GM23248 (cell line): ENCODE data around the gene DNAJC21. TPM values are rescaled to one million over a fixed set of nuclear protein-coding genes. Genes with fewer than 3 reads are reported as not detected.

Source experiments
- DNase-seq: peaks from one replicate; pipeline ENCODE4 v3.0.0-alpha.2; 2015
- H2AFZ ChIP-seq: fragments of 200-600 bp; sonication (generic); 2 replicates; pipeline ENCODE4 v1.6.1; 2016; ENCODE audit warnings: antibody characterized with exemption
- H3F3A ChIP-seq: fragments of 200-600 bp; sonication (generic); 2 replicates; pipeline ENCODE4 v1.6.1; 2016; ENCODE audit warnings: mild to moderate bottlenecking, antibody characterized with exemption, mixed run types; ENCODE audit not compliant: insufficient read depth
- H3K27ac ChIP-seq: fragments of 200-600 bp; sonication (generic); 2 replicates; pipeline ENCODE4 v1.5.1; 2016; ENCODE audit warnings: mild to moderate bottlenecking
- H3K27me3 ChIP-seq: fragments of 200-600 bp; sonication (generic); replicated peaks from 2 replicates; pipeline ENCODE4 v1.6.1; 2016; ENCODE audit warnings: mild to moderate bottlenecking; ENCODE audit not compliant: insufficient read depth
- H3K36me3 ChIP-seq: fragments of 200-600 bp; sonication (generic); 2 replicates; pipeline ENCODE4 v1.6.1; 2016; ENCODE audit warnings: low read depth, mild to moderate bottlenecking
- H3K4me1 ChIP-seq: fragments of 200-600 bp; sonication (generic); 2 replicates; pipeline ENCODE4 v1.6.1; 2016; ENCODE audit warnings: mild to moderate bottlenecking; ENCODE audit not compliant: insufficient read depth
- H3K4me2 ChIP-seq: fragments of 200-600 bp; sonication (generic); one replicate; pipeline ENCODE4 v1.6.1; 2016; ENCODE audit warnings: mild to moderate bottlenecking; ENCODE audit not compliant: unreplicated experiment
- H3K4me3 ChIP-seq: fragments of 200-600 bp; sonication (generic); 2 replicates; pipeline ENCODE4 v1.5.1; 2016; ENCODE audit warnings: mild to moderate bottlenecking
- H3K79me2 ChIP-seq: fragments of 200-600 bp; sonication (generic); 2 replicates; pipeline ENCODE4 v1.6.1; 2016; ENCODE audit warnings: mild to moderate bottlenecking; ENCODE audit not compliant: insufficient read depth
- H3K9ac ChIP-seq: fragments of 200-600 bp; sonication (generic); 2 replicates; pipeline ENCODE4 v1.6.1; 2016; ENCODE audit warnings: mild to moderate bottlenecking
- H3K9me2 ChIP-seq: fragments of 200-600 bp; sonication (generic); 2 replicates; pipeline ENCODE4 v1.6.1; 2016; ENCODE audit warnings: mixed run types, mild to moderate bottlenecking, moderate library complexity; ENCODE audit not compliant: insufficient read depth
- H3K9me3 ChIP-seq: fragments of 200-600 bp; sonication (generic); one replicate; pipeline ENCODE4 v1.6.1; 2017; ENCODE audit warnings: low read depth
- H4K20me1 ChIP-seq: fragments of 200-600 bp; sonication (generic); 2 replicates; pipeline ENCODE4 v1.6.0; 2016; ENCODE audit not compliant: insufficient read depth
- EZH2 ChIP-seq: fragments of 200-600 bp; sonication (generic); IDR thresholded peaks from 2 replicates; pipeline ENCODE4 v1.6.1; 2018; ENCODE audit warnings: antibody characterized with exemption, mild to moderate bottlenecking; ENCODE audit not compliant: insufficient read depth, poor library complexity, severe bottlenecking
- EZH2phosphoT487 ChIP-seq: fragments of 200-600 bp; sonication (generic); IDR thresholded peaks from 2 replicates; pipeline ENCODE4 v1.6.1; 2018; ENCODE audit warnings: antibody characterized with exemption, moderate library complexity, mild to moderate bottlenecking, low read depth; ENCODE audit not compliant: insufficient read depth
- WGBS, 2 experiments: methylation state at CpG; one replicate each; pipeline ENCODE4 v1.1.6; 2015 to 2017; ENCODE audit warnings: low lambda C conversion rate in 2 of 2, low coverage in 1 of 2; ENCODE audit errors: missing lambda C conversion rate in 2 of 2; 5-methylcytosine and 5-hydroxymethylcytosine counted together
- in situ Hi-C: fragments of 300-500 bp; cut with MboI; formaldehyde crosslinking; loops from 2 replicates; pipeline ENCODE4 v1.15.0; 2020
- polyA plus RNA-seq: library from polyadenylated mRNA; unstranded; fragments of >200 nt; fragmentation: Nextera tagmentation; extraction: Ambion mirVana; gene quantifications from 2 replicates; pipeline ENCODE4 v1.2.1, GENCODE V29; 2016
- total RNA-seq: library from RNA; depleted of rRNA; stranded (reverse); fragments of >200 nt; shearing (Covaris generic); gene quantifications from 2 replicates; pipeline ENCODE4 v1.2.3, GENCODE V29; 2014

The DNAJC21 gene
- total and polyA plus RNA-seq, 2 experiments from 2014 or later = 15.5 to 30.4 TPM

GRCh38 chr5:34927785-34928184 is 1.6 kb upstream of the DNAJC21 start:
- no peaks in the 10 kb centered on the region for H3K27me3 ChIP-seq
- no peak overlapping the region for H2AFZ ChIP-seq
- no peak overlapping the region for H3K27ac ChIP-seq
- H4K20me1 ChIP-seq = no peaks in the 10 kb centered on the region
- peaks cover 34% of the 10 kb centered on the region for H3K36me3 ChIP-seq
- H3K4me3 ChIP-seq = no peak overlapping the region
- WGBS, 2 experiments = 73 to 90% methylated on average over 4 to 5 of the region's 5 CpGs
- in situ Hi-C loops = no loop called here
- peaks cover 36% of the 10 kb centered on the region for H3K4me1 ChIP-seq
- TF ChIP-seq EZH2 (no peak), EZH2phosphoT487 (no peak)
- H3K4me2 ChIP-seq = no peak overlapping the region
- peaks cover 56% of the 10 kb centered on the region for H3K79me2 ChIP-seq
- H3F3A ChIP-seq = peaks cover 64% of the 10 kb centered on the region
- no peak for DNase-seq
- H3K9ac ChIP-seq = no peak overlapping the region
- H3K9me2 ChIP-seq = no peaks in the 10 kb centered on the region
- no peaks in the 10 kb centered on the region for H3K9me3 ChIP-seq

DNA sequence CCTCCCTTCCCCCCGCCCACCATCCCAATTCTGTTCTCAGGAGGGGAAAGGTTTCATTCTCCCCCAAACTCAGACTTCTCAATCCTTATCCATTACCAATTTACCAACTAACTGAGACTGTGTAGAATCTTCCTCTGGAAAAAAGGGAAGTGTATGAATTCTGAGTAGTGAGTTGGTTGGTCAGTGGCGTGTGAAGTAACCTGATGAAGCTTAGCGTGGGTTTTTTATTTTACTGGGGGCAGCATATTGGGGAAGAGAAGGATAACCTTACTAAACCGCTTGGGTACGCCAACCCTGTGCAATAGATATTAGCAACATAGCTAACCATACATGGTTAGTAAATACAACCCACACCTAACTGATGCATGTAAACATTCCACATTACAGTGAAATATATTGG is 1.1 kb upstream of the DNAJC21 start:
- H3K4me2 ChIP-seq = no peak overlapping the region
- DNase-seq = no peak
- no peak for TF ChIP-seq EZH2
- TF ChIP-seq EZH2phosphoT487 = no peak
- in situ Hi-C loops = no loop called here
- no peak overlapping the region for H2AFZ ChIP-seq
- no peak overlapping the region for H3K4me3 ChIP-seq
- no peaks in the 10 kb centered on the region for H4K20me1 ChIP-seq
- no peaks in the 10 kb centered on the region for H3K27me3 ChIP-seq
- H3K4me1 ChIP-seq = peaks cover 33% of the 10 kb centered on the region
- H3K79me2 ChIP-seq = peaks cover 60% of the 10 kb centered on the region
- H3K9ac ChIP-seq = no peak overlapping the region
- peaks cover 29% of the 10 kb centered on the region for H3K36me3 ChIP-seq
- 88 to 95% methylated on average over 5 of the region's 5 CpGs for WGBS, 2 experiments
- H3K27ac ChIP-seq = no peak overlapping the region
- H3F3A ChIP-seq = peaks cover 59% of the 10 kb centered on the region
- H3K9me2 ChIP-seq = no peaks in the 10 kb centered on the region
- no peaks in the 10 kb centered on the region for H3K9me3 ChIP-seq

GRCh38 chr5:34929720-34930461 is 532 bp downstream of the DNAJC21 start:
- no peaks in the 10 kb centered on the region for H3K9me3 ChIP-seq
- TF ChIP-seq EZH2 (no peak), EZH2phosphoT487 (no peak)
- H3K9ac ChIP-seq = peak overlapping the region; percentile 87
- peaks cover 18% of the 10 kb centered on the region for H3K4me1 ChIP-seq
- no peaks in the 10 kb centered on the region for H3K9me2 ChIP-seq
- H3F3A ChIP-seq = peaks cover 43% of the 10 kb centered on the region
- H3K27ac ChIP-seq = peak overlapping the region; percentile 86
- 1 to 2% methylated on average over 42 to 51 of the region's 70 CpGs for WGBS, 2 experiments
- no peaks in the 10 kb centered on the region for H3K27me3 ChIP-seq
- peak; percentile 90 for DNase-seq
- H2AFZ ChIP-seq = peak overlapping the region; percentile 79
- no peaks in the 10 kb centered on the region for H4K20me1 ChIP-seq
- in situ Hi-C loops = no loop called here
- H3K79me2 ChIP-seq = peaks cover 70% of the 10 kb centered on the region
- peaks cover 24% of the 10 kb centered on the region for H3K36me3 ChIP-seq
- peak overlapping the region; percentile 96 for H3K4me3 ChIP-seq
- peak overlapping the region; percentile 94 for H3K4me2 ChIP-seq

DNA sequence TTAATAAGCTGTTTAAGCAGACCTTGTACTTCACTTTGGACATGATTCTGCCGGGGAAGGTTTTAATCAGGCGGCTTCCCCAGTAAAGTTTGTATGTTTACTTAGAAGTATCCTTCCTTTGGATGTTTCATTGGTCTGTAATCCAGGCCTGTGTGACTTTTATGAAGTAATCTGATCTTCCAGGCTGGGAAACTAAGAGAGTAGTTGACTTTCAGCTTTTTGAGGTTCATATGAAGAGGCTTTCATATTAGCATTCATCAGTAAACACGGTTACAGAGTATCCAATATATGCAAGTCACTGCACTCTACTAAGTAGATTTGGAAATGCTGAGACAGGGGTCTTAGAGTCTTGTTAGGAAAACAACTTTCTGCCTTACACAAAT is 1.1 kb downstream of the DNAJC21 start:
- 2% methylated on average over 3 of the region's 3 CpGs for WGBS, 2 experiments

More for the DNA sequence above, 1.1 kb downstream of the DNAJC21 start:
- no peaks in the 10 kb centered on the region for H3K9me3 ChIP-seq
- H3F3A ChIP-seq = peaks cover 40% of the 10 kb centered on the region
- in situ Hi-C loops = no loop called here
- H3K4me2 ChIP-seq = peak overlapping the region; percentile 94
- H3K9ac ChIP-seq = peak overlapping the region; percentile 87
- peaks cover 18% of the 10 kb centered on the region for H3K36me3 ChIP-seq
- H3K79me2 ChIP-seq = peaks cover 70% of the 10 kb centered on the region
- peak; percentile 61 for DNase-seq
- H3K9me2 ChIP-seq = no peaks in the 10 kb centered on the region
- peak overlapping the region; percentile 86 for H3K27ac ChIP-seq
- TF ChIP-seq EZH2phosphoT487 (no peak), EZH2 (no peak)
- no peaks in the 10 kb centered on the region for H4K20me1 ChIP-seq
- peak overlapping the region; percentile 79 for H2AFZ ChIP-seq
- no peaks in the 10 kb centered on the region for H3K27me3 ChIP-seq
- H3K4me3 ChIP-seq = peak overlapping the region; percentile 96
- H3K4me1 ChIP-seq = peaks cover 18% of the 10 kb centered on the region
